ENCODE data around the gene UBE2H. TPM values are rescaled to one million over a fixed set of nuclear protein-coding genes. Genes with fewer than 3 reads are reported as not detected.
A peak's percentile ranks its signal among the peaks of the same experiment; 100 is the strongest.

Gene UBE2H
- total and polyA plus RNA-seq, 2 of the 4 experiments (the other 2 are of a cell fraction): 34.6 to 49.4 TPM

DNA sequence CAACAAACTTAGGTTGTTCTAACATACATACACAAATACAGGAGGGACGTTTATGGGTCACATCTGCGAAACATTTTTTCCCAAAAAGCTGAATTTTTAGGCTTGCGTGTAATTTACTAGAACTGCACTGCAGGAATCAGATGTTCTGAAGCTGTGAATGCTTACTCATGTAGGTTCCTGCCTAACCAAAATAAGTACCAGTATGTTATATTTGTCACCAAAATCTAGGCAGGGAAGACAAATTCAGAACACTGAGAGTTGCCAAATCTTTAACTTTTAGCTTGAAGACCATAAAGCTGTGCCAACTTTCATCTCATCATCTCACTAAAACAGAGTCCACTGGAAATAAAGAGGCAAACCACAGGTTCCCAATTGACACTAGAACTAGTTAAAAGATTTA, 5.7 kb downstream of the UBE2H start:
- Histone ChIP-seq H3K9me3 (ENCODE audit: control insufficient read depth, insufficient read depth, low read length) (no peaks in the 10 kb centered on the region), H2AFZ (replicated peaks; ENCODE audit: low read length, poor library complexity) (no peak overlapping the region), H3K4me3 (ENCODE audit: insufficient read depth, low read depth, low read length) (no peak overlapping the region), H3K56ac (ENCODE audit: extremely low read depth, insufficient read depth, low read length) (no peak overlapping the region), H3K23ac (ENCODE audit: low read depth, low read length) (no peak overlapping the region), H3K4me1 (ENCODE audit: control insufficient read depth, insufficient read depth, low read length) (peaks cover 6% of the 10 kb centered on the region), H4K8ac (ENCODE audit: low read depth in 2 of 2, low read length in 2 of 2) (no peak overlapping the region), H3K27me3 (ENCODE audit: control insufficient read depth, insufficient read depth, low read length) (no peaks in the 10 kb centered on the region), H2AK9ac (replicated peaks; ENCODE audit: low read depth, low read length, poor library complexity) (no peak overlapping the region), H3K9me1 (ENCODE audit: insufficient read depth, low read length) (no peaks in the 10 kb centered on the region; the same call in 1 of the 2 replicates), H2AK5ac (ENCODE audit: low read depth, low read length) (no peak overlapping the region), H3K14ac (replicated peaks; ENCODE audit: low read depth, low read length) (peak overlapping the region; percentile 55; the same call in 1 of the 2 replicates), H3K79me1 (ENCODE audit: low read depth in 1 of 2, low read length in 2 of 2) (peaks cover 5 to 48% of the 10 kb centered on the region in 2 experiments; a peak in 3 of 4 replicates), H4K20me1 (ENCODE audit: insufficient read depth, low read length) (peaks cover 81% of the 10 kb centered on the region), H4K91ac (ENCODE audit: insufficient read depth, low read depth, low read length) (no peak overlapping the region), H4K5ac (ENCODE audit: low read depth, low read length) (no peak overlapping the region), H2BK20ac (ENCODE audit: low read depth, low read length) (no peak overlapping the region), H3K18ac (ENCODE audit: low read depth, low read length) (no peak overlapping the region), H3K4ac (ENCODE audit: low read depth, low read length) (no peak overlapping the region), H2BK15ac (ENCODE audit: low read depth, low read length) (no peak overlapping the region), H2BK5ac (ENCODE audit: low read depth, low read length, poor library complexity, severe bottlenecking) (no peak overlapping the region), H3K36me3 (ENCODE audit: control insufficient read depth, insufficient read depth, low read length) (peaks cover 4% of the 10 kb centered on the region), H2BK120ac (ENCODE audit: low read depth, low read length) (no peak overlapping the region), H3K27ac (ENCODE audit: insufficient read depth, low read length) (no peak overlapping the region), H3K4me2 (ENCODE audit: low read depth, low read length) (no peak overlapping the region), H3K9ac (ENCODE audit: low read depth, low read length) (no peak overlapping the region)
- ChIA-PET CTCF (no interaction called here), POLR2A (ENCODE audit: unreplicated experiment) (interaction anchor here (0.5 to 0.6 kb wide), 2 partner anchors 57 to 259 kb away, joined by 3 to 5 read pairs; no protein-coding TSS in a partner anchor)
- no CpG with 5 or more reads among the region's 3 CpGs for WGBS, 2 experiments (ENCODE audit: extremely low coverage in 2 of 2, insufficient read length in 1 of 2)
- dilution Hi-C loops (cut with HindIII; ENCODE audit: low sequenced_read_pairs, unreplicated experiment): no loop called here
- ATAC-seq (ENCODE audit: low read depth) (no peak), DNase-seq (no peak)
- intact Hi-C loops (cut with micrococcal nuclease): loop anchor here (5.0 kb wide), 1 partner anchor 40 kb away; no protein-coding TSS in a partner anchor
- BruUV-seq (replicated peaks): no TSS peak
- TF ChIP-seq RCOR1 (IDR thresholded peaks at IDR 0.05; ENCODE audit: insufficient replicate concordance, low read length): no peak
- no peak for TF ChIP-seq RAD21 (IDR thresholded peaks at IDR 0.05; ENCODE audit: low read length)
- no peak for TF ChIP-seq RFX5 (IDR thresholded peaks at IDR 0.05; ENCODE audit: low read depth, low read length)
- TF ChIP-seq MXI1 (IDR thresholded peaks at IDR 0.05; ENCODE audit: borderline replicate concordance, low read depth, low read length): no peak
- no peak for TF ChIP-seq CHD1 (IDR thresholded peaks at IDR 0.05; ENCODE audit: low read depth, low read length)
- no peak for TF ChIP-seq MAFK (IDR thresholded peaks at IDR 0.05; ENCODE audit: low read depth, low read length)
- no peak for TF ChIP-seq NFE2L2 (IDR thresholded peaks at IDR 0.05; ENCODE audit: low read depth, low read length)
- no peak for TF ChIP-seq CEBPB (IDR thresholded peaks at IDR 0.05; ENCODE audit: low read depth, low read length)
- TF ChIP-seq FOS (IDR thresholded peaks at IDR 0.05; ENCODE audit: low read depth, low read length): no peak
- TF ChIP-seq, protein P1, sequence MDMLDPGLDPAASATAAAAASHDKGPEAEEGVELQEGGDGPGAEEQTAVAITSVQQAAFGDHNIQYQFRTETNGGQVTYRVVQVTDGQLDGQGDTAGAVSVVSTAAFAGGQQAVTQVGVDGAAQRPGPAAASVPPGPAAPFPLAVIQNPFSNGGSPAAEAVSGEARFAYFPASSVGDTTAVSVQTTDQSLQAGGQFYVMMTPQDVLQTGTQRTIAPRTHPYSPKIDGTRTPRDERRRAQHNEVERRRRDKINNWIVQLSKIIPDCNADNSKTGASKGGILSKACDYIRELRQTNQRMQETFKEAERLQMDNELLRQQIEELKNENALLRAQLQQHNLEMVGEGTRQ (IDR thresholded peaks at IDR 0.05; ENCODE audit: low read depth, low read length): no peak
- no peak for TF ChIP-seq MAZ (IDR thresholded peaks at IDR 0.05; ENCODE audit: borderline replicate concordance, low read depth, low read length)
- no peak for TF ChIP-seq POLR2A (IDR thresholded peaks at IDR 0.05; ENCODE audit: low read depth, low read length)
- TF ChIP-seq, protein P2, sequence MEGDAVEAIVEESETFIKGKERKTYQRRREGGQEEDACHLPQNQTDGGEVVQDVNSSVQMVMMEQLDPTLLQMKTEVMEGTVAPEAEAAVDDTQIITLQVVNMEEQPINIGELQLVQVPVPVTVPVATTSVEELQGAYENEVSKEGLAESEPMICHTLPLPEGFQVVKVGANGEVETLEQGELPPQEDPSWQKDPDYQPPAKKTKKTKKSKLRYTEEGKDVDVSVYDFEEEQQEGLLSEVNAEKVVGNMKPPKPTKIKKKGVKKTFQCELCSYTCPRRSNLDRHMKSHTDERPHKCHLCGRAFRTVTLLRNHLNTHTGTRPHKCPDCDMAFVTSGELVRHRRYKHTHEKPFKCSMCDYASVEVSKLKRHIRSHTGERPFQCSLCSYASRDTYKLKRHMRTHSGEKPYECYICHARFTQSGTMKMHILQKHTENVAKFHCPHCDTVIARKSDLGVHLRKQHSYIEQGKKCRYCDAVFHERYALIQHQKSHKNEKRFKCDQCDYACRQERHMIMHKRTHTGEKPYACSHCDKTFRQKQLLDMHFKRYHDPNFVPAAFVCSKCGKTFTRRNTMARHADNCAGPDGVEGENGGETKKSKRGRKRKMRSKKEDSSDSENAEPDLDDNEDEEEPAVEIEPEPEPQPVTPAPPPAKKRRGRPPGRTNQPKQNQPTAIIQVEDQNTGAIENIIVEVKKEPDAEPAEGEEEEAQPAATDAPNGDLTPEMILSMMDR (conservative IDR thresholded peaks at IDR 0.05; ENCODE audit: low read depth, low read length): no peak
- TF ChIP-seq SMC3 (IDR thresholded peaks at IDR 0.05; ENCODE audit: low read depth, low read length): no peak
- TF ChIP-seq BHLHE40 (IDR thresholded peaks at IDR 0.05; ENCODE audit: low read depth, low read length): no peak
- TF ChIP-seq, protein P3, sequence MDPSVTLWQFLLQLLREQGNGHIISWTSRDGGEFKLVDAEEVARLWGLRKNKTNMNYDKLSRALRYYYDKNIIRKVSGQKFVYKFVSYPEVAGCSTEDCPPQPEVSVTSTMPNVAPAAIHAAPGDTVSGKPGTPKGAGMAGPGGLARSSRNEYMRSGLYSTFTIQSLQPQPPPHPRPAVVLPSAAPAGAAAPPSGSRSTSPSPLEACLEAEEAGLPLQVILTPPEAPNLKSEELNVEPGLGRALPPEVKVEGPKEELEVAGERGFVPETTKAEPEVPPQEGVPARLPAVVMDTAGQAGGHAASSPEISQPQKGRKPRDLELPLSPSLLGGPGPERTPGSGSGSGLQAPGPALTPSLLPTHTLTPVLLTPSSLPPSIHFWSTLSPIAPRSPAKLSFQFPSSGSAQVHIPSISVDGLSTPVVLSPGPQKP (IDR thresholded peaks at IDR 0.05; ENCODE audit: borderline replicate concordance, low read depth, low read length): no peak
- in situ Hi-C loops (cut with MboI; ENCODE audit: low sequenced_read_pairs): no loop called here

Data from IMR-90 (cell line).